A549 (cell line): ENCODE measurements around the gene LINGO3. TPM values are rescaled to one million over a fixed set of nuclear protein-coding genes. Genes with fewer than 3 reads are reported as not detected.

Experiments
- ATAC-seq, 2 experiments: fragments of 200-7000 bp in 1 of 2; fragments of >200 bp in 1 of 2; cut with Nextera tagmentation in 1 of 2; cut with Tn5 transposase in 1 of 2; 3 replicates each; pipeline versions ENCODE4 v1.8.0 to v1.9.1; 2018 to 2020; ENCODE audit warnings: mild to moderate bottlenecking in 1 of 2, moderate library complexity in 1 of 2
- CTCF ChIA-PET: fragments of 300-600 bp; sonication (Branson Sonifier 250); formaldehyde crosslinking; extraction: SDS; loops from one replicate; lab custom pipeline; 2021; ENCODE audit warnings: antibody characterized with exemption, inconsistent platforms; lab: Yijun Ruan, JAX
- POLR2A ChIA-PET: fragments of 350-600 bp; formaldehyde crosslinking; extraction: SDS; loops from one replicate; lab custom pipeline; 2021; ENCODE audit warnings: antibody characterized with exemption, inconsistent platforms; lab: Yijun Ruan, JAX
- DNase-seq, 2 experiments: peaks; one replicate each; pipeline versions ENCODE4 v3.0.0 to v3.0.0-alpha.2; 2011 to 2016; ENCODE audit warnings: low read depth in 1 of 2, low spot score in 1 of 2
- FAIRE-seq: peaks from 2 replicates; lab custom pipeline; 2011; peaks lifted over from hg19 to GRCh38; lab: Jason Lieb, UNC
- H3K27ac ChIP-seq, 2 experiments: fragments of >200 bp; sonication (Bioruptor Twin); formaldehyde crosslinking; 3 replicates each; pipeline ENCODE4 v1.5.1; 2016 to 2017
- H3K4me1 ChIP-seq: fragments of >200 bp; sonication (Bioruptor Twin); formaldehyde crosslinking; 3 replicates; pipeline ENCODE4 v1.6.1; 2016
- H3K4me2 ChIP-seq: fragments of >200 bp; sonication (Bioruptor Twin); formaldehyde crosslinking; 3 replicates; pipeline ENCODE4 v1.6.1; 2016
- H3K4me3 ChIP-seq: fragments of >200 bp; sonication (Bioruptor Twin); formaldehyde crosslinking; 3 replicates; pipeline ENCODE4 v1.5.1; 2016
- H3K9me3 ChIP-seq: fragments of >200 bp; sonication (Bioruptor Twin); formaldehyde crosslinking; 3 replicates; pipeline ENCODE4 v1.6.1; 2016
- CEBPB ChIP-seq, 2 experiments: fragments of >200 bp in 1 of 2; sonication (Bioruptor Twin) in 1 of 2; formaldehyde crosslinking in 1 of 2; IDR thresholded peaks; 2 replicates each; pipeline ENCODE4 v1.6.1; 2012 to 2016
- EHMT2 ChIP-seq: fragments of 200-600 bp; sonication (generic); IDR thresholded peaks from 2 replicates; pipeline ENCODE4 v1.6.1; 2016; ENCODE audit warnings: antibody characterized with exemption, low read depth, mild to moderate bottlenecking, moderate library complexity
- FOSB ChIP-seq: fragments of 250-450 bp; sonication (Bioruptor Pico); IDR thresholded peaks from 2 replicates; pipeline ENCODE4 v1.5.0; 2020; ENCODE audit warnings: mild to moderate bottlenecking, moderate library complexity
- FOSL2 ChIP-seq, 2 experiments: fragments of 450-650 bp in 1 of 2; fragments of >200 bp in 1 of 2; sonication (Bioruptor Twin) in 1 of 2; formaldehyde crosslinking; IDR thresholded peaks; 2 replicates each; pipeline versions ENCODE4 v1.5.0 to v1.6.1; 2016 to 2020; ENCODE audit warnings: mild to moderate bottlenecking in 1 of 2, moderate library complexity in 1 of 2
- FOXS1 ChIP-seq: fragments of 250-450 bp; sonication (Bioruptor Pico); IDR thresholded peaks from 2 replicates; pipeline ENCODE4 v1.5.0; 2020; ENCODE audit warnings: mild to moderate bottlenecking, moderate library complexity
- HOXB5 ChIP-seq: fragments of 250-450 bp; sonication (Bioruptor Pico); IDR thresholded peaks from 2 replicates; pipeline ENCODE4 v1.5.0; 2020; ENCODE audit warnings: mild to moderate bottlenecking, moderate library complexity
- JUN ChIP-seq, 2 experiments: fragments of >200 bp; sonication (Bioruptor Twin); formaldehyde crosslinking; IDR thresholded peaks; 2 replicates in 1 of 2; 3 replicates in 1 of 2; pipeline ENCODE4 v1.6.1; 2016 to 2017
- JUNB ChIP-seq: fragments of >200 bp; sonication (Bioruptor Twin); formaldehyde crosslinking; IDR thresholded peaks from 2 replicates; pipeline ENCODE4 v1.6.1; 2016
- KDM1A ChIP-seq: fragments of 200-600 bp; sonication (generic); IDR thresholded peaks from 2 replicates; pipeline ENCODE4 v1.6.1; 2016; ENCODE audit warnings: low read depth, mild to moderate bottlenecking
- MAZ ChIP-seq: fragments of 150-350 bp; IDR thresholded peaks from 2 replicates; pipeline ENCODE4 v1.6.1; 2014; ENCODE audit warnings: antibody characterized with exemption, low read depth, low read length, borderline replicate concordance
- POLR2AphosphoS2 ChIP-seq: conservative IDR thresholded peaks from 2 replicates; pipeline ENCODE4 v1.6.1; 2012; ENCODE audit warnings: low read length, improper control_type of control experiment, inconsistent platforms
- SREBF2 ChIP-seq: fragments of 450-650 bp; IDR thresholded peaks from 2 replicates; pipeline ENCODE4 v1.6.1; 2014; ENCODE audit warnings: mild to moderate bottlenecking, moderate library complexity
- TP53 ChIP-seq: fragments of 250-450 bp; sonication (Bioruptor Pico); IDR thresholded peaks from 2 replicates; pipeline ENCODE4 v1.5.0; 2021; ENCODE audit warnings: mild to moderate bottlenecking, moderate library complexity
- ZFP36 ChIP-seq: fragments of 450-650 bp; IDR thresholded peaks from 2 replicates; pipeline ENCODE4 v1.6.1; 2014; ENCODE audit warnings: borderline replicate concordance; ENCODE audit not compliant: partially characterized antibody
- ZSCAN20 ChIP-seq: fragments of 250-450 bp; sonication (Bioruptor Pico); IDR thresholded peaks from 2 replicates; pipeline ENCODE4 v1.8.0; 2022; ENCODE audit warnings: mild to moderate bottlenecking, moderate library complexity
- WGBS: methylation state at CpG from one replicate; pipeline ENCODE4 v1.1.6; 2017; ENCODE audit errors: missing lambda C conversion rate; 5-methylcytosine and 5-hydroxymethylcytosine counted together
- polyA plus RNA-seq, 4 experiments: library from polyadenylated mRNA; depleted of rRNA in 3 of 4; stranded (reverse); fragments of >200 nt; fragmentation: RNase III in 1 of 4; extraction: RNeasy Plus Mini Kit Qiagen cat#74134 plus additional on column Dnase treatment in 1 of 4; gene quantifications; 2 replicates in 3 of 4; 3 replicates in 1 of 4; pipeline ENCODE4 v1.2.3, GENCODE V29; 2011 to 2017
- TF ChIP-seq, protein P1 (sequence below): fragments of >200 bp; sonication (Bioruptor Twin); formaldehyde crosslinking; IDR thresholded peaks from 2 replicates; pipeline ENCODE4 v1.6.1; 2016
- TF ChIP-seq, protein P2 (sequence below): IDR thresholded peaks from 2 replicates; pipeline ENCODE4 v1.6.1; 2012; ENCODE audit warnings: low read depth, borderline replicate concordance
- TF ChIP-seq, protein P3 (sequence below): fragments of >200 bp; sonication (Bioruptor Twin); formaldehyde crosslinking; IDR thresholded peaks from 3 replicates; pipeline ENCODE4 v1.5.1; 2016
- TF ChIP-seq, protein P4 (sequence below): fragments of 200-600 bp; sonication (generic); IDR thresholded peaks from 2 replicates; pipeline ENCODE4 v1.6.1; 2016; ENCODE audit warnings: antibody characterized with exemption, mild to moderate bottlenecking, moderate library complexity

LINGO3 gene
- polyA plus RNA-seq, 2 of the 4 experiments (the other 2 are of a cell fraction) = not detected

DNA sequence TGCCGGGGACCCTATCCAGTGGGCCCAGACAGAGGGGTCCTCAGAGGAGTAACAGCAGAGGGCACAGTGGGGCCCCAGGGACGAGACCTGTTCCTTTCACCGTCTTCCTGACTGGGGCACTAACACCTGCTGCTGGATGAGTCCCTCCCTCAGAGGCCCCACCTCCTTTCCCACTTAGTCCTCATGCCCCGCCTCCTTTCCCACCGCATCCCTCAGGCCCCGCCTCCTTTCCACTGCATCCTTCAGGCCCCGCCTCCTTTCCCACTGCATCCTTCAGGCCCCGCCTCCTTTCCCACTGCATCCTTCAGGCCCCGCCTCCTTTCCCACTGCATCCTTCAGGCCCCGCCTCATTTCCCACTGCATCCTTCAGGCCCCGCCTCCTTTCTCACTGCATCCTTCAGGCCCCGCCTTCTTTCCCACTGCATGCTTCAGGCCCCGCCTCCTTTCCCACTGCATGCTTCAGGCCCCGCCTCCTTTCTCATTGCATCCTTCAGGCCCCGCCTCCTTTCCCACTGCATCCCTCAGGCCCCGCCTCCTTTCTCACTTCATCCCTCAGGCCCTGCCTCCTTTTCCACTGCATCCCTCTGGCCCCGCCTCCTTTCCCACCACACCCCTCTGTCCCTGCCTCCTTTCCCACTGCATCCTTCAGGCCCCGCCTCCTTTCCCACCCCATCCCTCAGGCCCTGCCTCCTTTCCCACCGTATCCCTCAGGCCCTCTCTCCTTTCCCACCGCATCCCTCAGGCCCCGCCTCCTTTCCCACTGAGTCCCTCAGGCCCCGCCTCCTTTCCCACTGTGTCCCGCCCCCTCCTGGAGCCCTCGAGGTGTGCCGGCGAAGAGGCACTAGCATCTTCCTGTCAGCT, 27.3 kb upstream of the LINGO3 start:
- ChIA-PET CTCF (no interaction called here), POLR2A (no interaction called here)
- no peak for DNase-seq
- peaks cover 11% of the 10 kb centered on the region for H3K4me1 ChIP-seq
- no peaks in the 10 kb centered on the region for H3K9me3 ChIP-seq
- WGBS = 90% methylated on average over 20 of the region's 26 CpGs
- H3K4me2 ChIP-seq = no peak overlapping the region
- no peak overlapping the region for H3K4me3 ChIP-seq
- no peak for ATAC-seq
- no peak overlapping the region for H3K27ac ChIP-seq
- no peak for FAIRE-seq
- TF ChIP-seq FOSL2 (IDR thresholded peaks at IDR 0.05) (no peak), FOSL2 (CRISPR knock-in tag; IDR thresholded peaks at IDR 0.05) (no peak), JUN (IDR thresholded peaks at IDR 0.05) (no peak), FOXS1 (no peak), EHMT2 (no peak), CEBPB (IDR thresholded peaks at IDR 0.05) (no peak), ZSCAN20 (CRISPR knock-in tag) (no peak)
- TF ChIP-seq, protein P1, sequence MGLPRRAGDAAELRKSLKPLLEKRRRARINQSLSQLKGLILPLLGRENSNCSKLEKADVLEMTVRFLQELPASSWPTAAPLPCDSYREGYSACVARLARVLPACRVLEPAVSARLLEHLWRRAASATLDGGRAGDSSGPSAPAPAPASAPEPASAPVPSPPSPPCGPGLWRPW = no peak
- TF ChIP-seq, protein P2, sequence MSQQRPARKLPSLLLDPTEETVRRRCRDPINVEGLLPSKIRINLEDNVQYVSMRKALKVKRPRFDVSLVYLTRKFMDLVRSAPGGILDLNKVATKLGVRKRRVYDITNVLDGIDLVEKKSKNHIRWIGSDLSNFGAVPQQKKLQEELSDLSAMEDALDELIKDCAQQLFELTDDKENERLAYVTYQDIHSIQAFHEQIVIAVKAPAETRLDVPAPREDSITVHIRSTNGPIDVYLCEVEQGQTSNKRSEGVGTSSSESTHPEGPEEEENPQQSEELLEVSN = no peak
- TF ChIP-seq, protein P3, sequence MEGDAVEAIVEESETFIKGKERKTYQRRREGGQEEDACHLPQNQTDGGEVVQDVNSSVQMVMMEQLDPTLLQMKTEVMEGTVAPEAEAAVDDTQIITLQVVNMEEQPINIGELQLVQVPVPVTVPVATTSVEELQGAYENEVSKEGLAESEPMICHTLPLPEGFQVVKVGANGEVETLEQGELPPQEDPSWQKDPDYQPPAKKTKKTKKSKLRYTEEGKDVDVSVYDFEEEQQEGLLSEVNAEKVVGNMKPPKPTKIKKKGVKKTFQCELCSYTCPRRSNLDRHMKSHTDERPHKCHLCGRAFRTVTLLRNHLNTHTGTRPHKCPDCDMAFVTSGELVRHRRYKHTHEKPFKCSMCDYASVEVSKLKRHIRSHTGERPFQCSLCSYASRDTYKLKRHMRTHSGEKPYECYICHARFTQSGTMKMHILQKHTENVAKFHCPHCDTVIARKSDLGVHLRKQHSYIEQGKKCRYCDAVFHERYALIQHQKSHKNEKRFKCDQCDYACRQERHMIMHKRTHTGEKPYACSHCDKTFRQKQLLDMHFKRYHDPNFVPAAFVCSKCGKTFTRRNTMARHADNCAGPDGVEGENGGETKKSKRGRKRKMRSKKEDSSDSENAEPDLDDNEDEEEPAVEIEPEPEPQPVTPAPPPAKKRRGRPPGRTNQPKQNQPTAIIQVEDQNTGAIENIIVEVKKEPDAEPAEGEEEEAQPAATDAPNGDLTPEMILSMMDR = no peak
- TF ChIP-seq, all 56 proteins: peak for 0

DNA sequence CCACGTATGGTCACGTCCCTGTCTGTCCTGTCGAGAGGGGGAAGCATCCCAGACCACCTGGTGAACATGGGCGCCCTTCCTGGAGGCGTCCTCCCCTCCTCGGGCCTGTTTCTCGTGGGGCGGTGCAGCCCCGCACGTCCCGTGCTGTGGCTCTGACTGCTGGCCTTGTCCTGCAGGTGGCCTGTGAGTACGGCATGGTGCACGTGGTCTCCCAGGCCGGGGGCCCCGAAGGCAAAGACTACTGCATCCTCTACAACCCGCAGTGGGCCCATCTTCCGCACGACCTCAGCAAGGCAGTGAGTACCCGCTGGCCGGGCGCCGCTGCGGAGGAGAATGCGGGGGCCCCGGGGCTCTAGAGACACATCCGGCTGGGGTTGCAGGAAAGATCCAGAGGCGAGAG, 26.5 kb upstream of the LINGO3 start:
- peaks cover 19% of the 10 kb centered on the region for H3K4me1 ChIP-seq
- no peak overlapping the region for H3K27ac ChIP-seq
- no peak for FAIRE-seq
- no peak overlapping the region for H3K4me2 ChIP-seq
- DNase-seq = no peak
- ChIA-PET CTCF (no interaction called here), POLR2A (no interaction called here)
- no peaks in the 10 kb centered on the region for H3K9me3 ChIP-seq
- WGBS = no CpG with 5 or more reads among the region's 27 CpGs
- TF ChIP-seq KDM1A = no peak
- TF ChIP-seq, protein P4, sequence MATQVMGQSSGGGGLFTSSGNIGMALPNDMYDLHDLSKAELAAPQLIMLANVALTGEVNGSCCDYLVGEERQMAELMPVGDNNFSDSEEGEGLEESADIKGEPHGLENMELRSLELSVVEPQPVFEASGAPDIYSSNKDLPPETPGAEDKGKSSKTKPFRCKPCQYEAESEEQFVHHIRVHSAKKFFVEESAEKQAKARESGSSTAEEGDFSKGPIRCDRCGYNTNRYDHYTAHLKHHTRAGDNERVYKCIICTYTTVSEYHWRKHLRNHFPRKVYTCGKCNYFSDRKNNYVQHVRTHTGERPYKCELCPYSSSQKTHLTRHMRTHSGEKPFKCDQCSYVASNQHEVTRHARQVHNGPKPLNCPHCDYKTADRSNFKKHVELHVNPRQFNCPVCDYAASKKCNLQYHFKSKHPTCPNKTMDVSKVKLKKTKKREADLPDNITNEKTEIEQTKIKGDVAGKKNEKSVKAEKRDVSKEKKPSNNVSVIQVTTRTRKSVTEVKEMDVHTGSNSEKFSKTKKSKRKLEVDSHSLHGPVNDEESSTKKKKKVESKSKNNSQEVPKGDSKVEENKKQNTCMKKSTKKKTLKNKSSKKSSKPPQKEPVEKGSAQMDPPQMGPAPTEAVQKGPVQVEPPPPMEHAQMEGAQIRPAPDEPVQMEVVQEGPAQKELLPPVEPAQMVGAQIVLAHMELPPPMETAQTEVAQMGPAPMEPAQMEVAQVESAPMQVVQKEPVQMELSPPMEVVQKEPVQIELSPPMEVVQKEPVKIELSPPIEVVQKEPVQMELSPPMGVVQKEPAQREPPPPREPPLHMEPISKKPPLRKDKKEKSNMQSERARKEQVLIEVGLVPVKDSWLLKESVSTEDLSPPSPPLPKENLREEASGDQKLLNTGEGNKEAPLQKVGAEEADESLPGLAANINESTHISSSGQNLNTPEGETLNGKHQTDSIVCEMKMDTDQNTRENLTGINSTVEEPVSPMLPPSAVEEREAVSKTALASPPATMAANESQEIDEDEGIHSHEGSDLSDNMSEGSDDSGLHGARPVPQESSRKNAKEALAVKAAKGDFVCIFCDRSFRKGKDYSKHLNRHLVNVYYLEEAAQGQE = no peak
- TF ChIP-seq JUNB = no peak
- TF ChIP-seq MAZ = no peak
- TF ChIP-seq FOSB = no peak
- no peak for TF ChIP-seq POLR2AphosphoS2
- TF ChIP-seq TP53 (CRISPR knock-in tag) = no peak
- no peak for TF ChIP-seq ZFP36
- TF ChIP-seq JUN (IDR thresholded peaks at IDR 0.05) = no peak
- TF ChIP-seq, protein P3 = no peak
- no peak for TF ChIP-seq HOXB5 (CRISPR knock-in tag)
- TF ChIP-seq SREBF2 = no peak
- TF ChIP-seq, all 56 proteins: peak for 0
- ATAC-seq = no peak
- H3K4me3 ChIP-seq = no peak overlapping the region
